Transverse colon (tissue), 3 donors: ENCODE measurements around the gene IFITM5.

Experiments
- CTCF ChIP-seq, 5 experiments: fragments of 200-600 bp in 3 of 5; fragments of 450-650 bp in 2 of 5; sonication (generic) in 3 of 5; IDR thresholded peaks; 1 replicate in 2 of 5; 2 replicates in 3 of 5; pipeline ENCODE4 v1.5.1; 2016 to 2017; ENCODE audit warnings: antibody characterized with exemption in 5 of 5, inconsistent platforms in 3 of 5, mild to moderate bottlenecking in 2 of 5, moderate library complexity in 1 of 5
- EP300 ChIP-seq: sonication (generic); formaldehyde crosslinking; IDR thresholded peaks from one replicate; pipeline ENCODE4 v1.6.1; 2017; ENCODE audit warnings: antibody characterized with exemption, low read depth
- POLR2A ChIP-seq: fragments of 450-650 bp; IDR thresholded peaks from one replicate; pipeline ENCODE4 v1.6.1; 2016; ENCODE audit warnings: antibody characterized with exemption, mild to moderate bottlenecking, moderate library complexity

GRCh38 chr11:267491-267994 lies 31.8 kb downstream of the IFITM5 start:
- peak; percentile 52 for TF ChIP-seq POLR2A
- no peak for TF ChIP-seq CTCF (IDR thresholded peaks at IDR 0.05)
- no peak for TF ChIP-seq EP300
